Skeletal muscle satellite cell (primary cell): ENCODE results near the gene GFM2.
"Not testable (repeated sequence)": the region's sequence is repeated elsewhere in the genome, so short reads cannot be mapped to it uniquely, and the experiment has no call there.

Source experiments
- H3K27me3 ChIP-seq: 2 replicates; pipeline ENCODE4 v1.7.0; 2013; ENCODE audit warnings: low read length; ENCODE audit not compliant: control insufficient read depth, insufficient read depth
- H3K36me3 ChIP-seq: 2 replicates; pipeline ENCODE4 v1.7.0; 2013; ENCODE audit warnings: mild to moderate bottlenecking, control low read depth, low read length; ENCODE audit not compliant: insufficient read depth
- H3K4me1 ChIP-seq: 2 replicates; pipeline ENCODE4 v1.7.0; 2013; ENCODE audit warnings: low read length; ENCODE audit not compliant: control insufficient read depth, insufficient read depth
- H3K4me2 ChIP-seq: 2 replicates; pipeline ENCODE4 v1.7.0; 2013; ENCODE audit warnings: mild to moderate bottlenecking, low read length
- H3K4me3 ChIP-seq: 2 replicates; pipeline ENCODE4 v1.7.0; 2013; ENCODE audit warnings: low read length
- H3K9ac ChIP-seq: 2 replicates; pipeline ENCODE4 v1.7.0; 2013; ENCODE audit warnings: mild to moderate bottlenecking, low read depth, low read length, moderate library complexity
- H3K9me3 ChIP-seq: replicated peaks from 2 replicates; pipeline ENCODE4 v1.7.0; 2013; ENCODE audit warnings: mild to moderate bottlenecking, control low read depth, low read length

Gene GFM2

GRCh38 chr5:74767579-74767913, 629 bp upstream of the GFM2 start:
- Histone ChIP-seq H3K9me3 (no peaks in the 10 kb centered on the region), H3K4me2 (peak overlapping the region; percentile 89), H3K4me3 (peak overlapping the region; percentile 90), H3K9ac (peak overlapping the region; percentile 87), H3K36me3 (peaks cover 23% of the 10 kb centered on the region), H3K4me1 (peaks cover 35% of the 10 kb centered on the region), H3K27me3 (no peaks in the 10 kb centered on the region)

- Histone ChIP-seq H3K9me3 (no peaks in the 10 kb centered on the region), H3K27me3 (no peaks in the 10 kb centered on the region), H3K4me1 (peaks cover 40% of the 10 kb centered on the region), H3K36me3 (peaks cover 20% of the 10 kb centered on the region), H3K4me3 (peak overlapping the region; percentile 90), H3K9ac (peak overlapping the region; percentile 87), H3K4me2 (peak overlapping the region; percentile 79)
These were observed 484 bp downstream of the GFM2 start for GRCh38 chr5:74766418-74766848.

DNA sequence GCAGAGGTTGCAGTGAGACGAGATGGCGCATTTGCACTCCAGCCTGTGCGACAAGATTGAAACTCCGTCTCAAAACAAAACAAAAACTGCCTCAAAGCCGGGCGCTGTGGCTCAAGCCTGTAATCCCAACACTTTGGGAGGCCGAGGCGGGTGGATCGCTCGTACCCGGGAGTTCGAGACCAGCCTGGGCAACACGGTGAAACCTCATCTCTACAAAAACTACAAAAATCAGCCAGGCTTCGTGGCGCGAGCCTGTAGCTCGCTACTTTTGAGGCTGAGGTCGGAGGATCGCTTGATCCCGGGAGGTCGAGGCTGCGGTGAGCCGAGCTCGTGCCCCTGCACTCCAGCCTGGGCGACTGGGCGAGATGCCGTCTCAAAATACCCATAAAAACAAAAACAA, 988 bp downstream of the GFM2 start:
- no peaks in the 10 kb centered on the region for H3K27me3 ChIP-seq

DNA sequence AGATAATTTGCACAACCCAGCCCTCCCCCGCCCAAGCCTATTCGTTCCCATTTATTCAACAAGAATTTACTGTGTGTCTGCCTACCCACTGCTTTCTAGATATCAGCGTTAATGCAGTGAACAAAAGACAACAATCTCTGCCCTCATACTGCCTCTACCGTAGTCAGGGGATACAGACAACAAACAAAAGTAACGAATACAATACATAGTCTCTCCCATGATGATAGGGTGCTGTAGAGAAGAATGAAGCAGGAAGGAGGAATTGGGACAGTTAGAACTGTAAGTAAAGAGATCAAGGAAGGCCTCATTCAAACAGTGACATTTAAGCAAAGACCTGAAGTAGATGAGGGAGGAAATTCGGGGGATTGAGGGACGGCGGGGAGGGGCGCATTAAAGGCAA, 1.7 kb downstream of the GFM2 start:
- H3K4me3 ChIP-seq, result no peak overlapping the region
- no peaks in the 10 kb centered on the region for H3K27me3 ChIP-seq
- peaks cover 17% of the 10 kb centered on the region for H3K36me3 ChIP-seq
- H3K9me3 ChIP-seq, result no peaks in the 10 kb centered on the region
- no peak overlapping the region for H3K9ac ChIP-seq
- peaks cover 40% of the 10 kb centered on the region for H3K4me1 ChIP-seq
- H3K4me2 ChIP-seq, result peak overlapping the region; percentile 43

More for the DNA sequence above, 988 bp downstream of the GFM2 start:
- Histone ChIP-seq H3K4me1 (peaks cover 40% of the 10 kb centered on the region), H3K4me2 (peak overlapping the region; percentile 79), H3K9me3 (no peaks in the 10 kb centered on the region), H3K9ac (peak overlapping the region; percentile 87), H3K36me3 (peaks cover 15% of the 10 kb centered on the region), H3K4me3 (peak overlapping the region; percentile 90)

DNA sequence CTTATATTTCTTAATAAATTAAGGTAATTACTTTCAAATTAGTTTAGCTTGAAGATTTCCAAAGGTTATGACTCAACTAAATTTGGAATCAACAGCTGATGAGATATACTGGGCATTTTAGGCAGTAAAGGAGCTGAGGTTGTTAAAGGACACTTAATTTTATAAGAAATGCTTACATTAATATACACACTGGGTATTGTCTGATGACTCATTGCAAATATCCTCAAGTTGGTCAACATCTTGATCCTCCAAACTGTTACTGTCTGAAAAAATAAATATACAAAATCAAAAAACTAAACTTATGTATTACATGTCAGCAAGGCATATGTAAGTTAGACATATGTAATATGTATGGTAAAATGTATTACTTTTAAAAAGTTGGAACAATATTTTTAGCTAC, 3.4 kb downstream of the GFM2 start:
- Histone ChIP-seq H3K4me3 (no peak overlapping the region), H3K9me3 (no peaks in the 10 kb centered on the region), H3K36me3 (peaks cover 15% of the 10 kb centered on the region), H3K4me2 (peak overlapping the region; percentile 45), H3K27me3 (no peaks in the 10 kb centered on the region), H3K4me1 (peaks cover 39% of the 10 kb centered on the region), H3K9ac (no peak overlapping the region)

- Histone ChIP-seq H3K4me3 (no peak overlapping the region), H3K9ac (no peak overlapping the region), H3K27me3 (no peaks in the 10 kb centered on the region), H3K4me2 (peak overlapping the region; percentile 45), H3K36me3 (peaks cover 23% of the 10 kb centered on the region), H3K9me3 (no peaks in the 10 kb centered on the region), H3K4me1 (peaks cover 32% of the 10 kb centered on the region)
These were observed 4.3 kb downstream of the GFM2 start for GRCh38 chr5:74762599-74762998.

DNA sequence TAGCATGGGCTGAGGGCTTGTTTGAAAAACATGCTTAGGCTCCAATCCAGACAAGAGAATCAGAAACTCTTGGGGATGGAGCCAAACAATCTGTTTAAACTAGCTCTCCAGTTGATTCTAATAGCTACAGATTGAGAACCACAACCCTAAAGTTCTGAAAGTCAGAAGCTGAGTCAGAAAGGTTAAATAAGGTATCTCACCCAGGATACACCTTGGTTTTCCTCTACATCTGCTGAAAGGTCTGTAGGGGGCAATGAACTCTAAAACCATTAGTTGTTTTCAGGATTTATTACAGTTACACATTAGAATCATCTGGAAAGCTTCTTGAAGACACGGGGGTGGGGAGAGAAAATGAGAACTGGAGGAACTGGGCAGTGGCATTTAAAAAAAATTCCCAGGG, 5.7 kb downstream of the GFM2 start:
- no peak overlapping the region for H3K9ac ChIP-seq
- no peak overlapping the region for H3K4me3 ChIP-seq
- H3K4me1 ChIP-seq, result peaks cover 32% of the 10 kb centered on the region
- H3K27me3 ChIP-seq, result no peaks in the 10 kb centered on the region
- no peak overlapping the region for H3K4me2 ChIP-seq
- H3K9me3 ChIP-seq, result no peaks in the 10 kb centered on the region
- peaks cover 36% of the 10 kb centered on the region for H3K36me3 ChIP-seq

DNA sequence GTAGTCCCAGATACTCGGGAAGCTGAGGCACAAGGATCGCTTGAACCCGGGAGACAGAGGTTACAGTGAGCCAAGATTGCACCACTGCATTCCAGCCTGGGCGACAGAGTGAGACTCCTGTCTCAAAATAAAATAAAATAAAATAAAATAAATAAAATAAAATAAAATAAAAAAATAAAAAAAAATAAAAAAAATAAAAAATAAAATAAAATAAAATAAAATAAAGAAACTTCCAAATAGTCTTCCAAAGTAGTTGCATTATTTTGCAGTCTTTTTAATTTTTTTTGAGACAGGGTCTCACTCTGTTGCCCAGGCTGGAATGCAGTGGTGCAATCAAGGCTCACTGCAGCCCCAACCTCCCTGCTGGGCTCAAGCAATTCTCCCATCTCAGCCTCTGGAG, 18.2 kb downstream of the GFM2 start:
- not testable (repeated sequence) for H3K9me3 ChIP-seq, H3K9ac ChIP-seq, H3K4me3 ChIP-seq, H3K4me1 ChIP-seq, H3K27me3 ChIP-seq, H3K4me2 ChIP-seq
- peaks cover 42% of the 10 kb centered on the region for H3K36me3 ChIP-seq

DNA sequence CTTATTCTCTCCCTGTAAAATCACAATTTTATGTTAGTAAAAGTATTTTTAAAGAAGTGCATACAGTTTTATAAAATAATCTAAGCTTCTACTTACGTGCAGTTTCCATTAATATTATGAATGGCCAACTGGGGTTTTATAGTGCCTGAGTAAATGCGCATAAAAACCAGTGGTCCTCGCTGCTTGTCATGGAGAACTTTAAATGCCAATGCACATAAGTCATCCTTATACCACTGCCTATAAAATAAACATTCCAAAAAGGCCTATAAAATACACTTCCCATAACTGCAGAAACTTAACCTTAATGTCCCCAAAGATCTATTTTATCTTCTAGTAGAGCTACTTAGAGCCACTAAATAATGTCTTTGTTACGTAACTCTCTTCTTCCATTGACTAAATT, 28.5 kb downstream of the GFM2 start:
- no peaks in the 10 kb centered on the region for H3K4me1 ChIP-seq
- no peak overlapping the region for H3K9ac ChIP-seq
- no peak overlapping the region for H3K4me3 ChIP-seq
- H3K4me2 ChIP-seq, result no peak overlapping the region
- peaks cover 57% of the 10 kb centered on the region for H3K36me3 ChIP-seq
- H3K9me3 ChIP-seq, result no peaks in the 10 kb centered on the region
- H3K27me3 ChIP-seq, result no peaks in the 10 kb centered on the region

DNA sequence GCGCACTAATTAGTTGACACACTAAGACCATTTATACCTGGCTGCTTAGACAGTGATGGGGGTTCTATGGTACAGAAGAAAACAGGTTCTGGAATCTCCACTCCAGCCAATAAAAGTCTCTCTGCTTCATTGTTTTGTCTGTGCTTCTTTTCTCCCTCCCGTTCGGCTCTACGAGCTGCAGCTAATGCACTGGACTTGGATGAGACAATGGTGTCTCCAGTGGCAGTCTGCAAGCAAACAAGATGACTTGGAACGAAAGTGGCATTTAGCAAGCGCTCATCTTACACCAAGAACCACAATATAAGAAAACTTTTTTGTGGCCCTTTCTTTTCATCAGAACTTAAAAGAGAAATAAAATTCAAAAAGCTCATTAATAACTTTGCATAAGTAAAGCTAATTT, 30.2 kb downstream of the GFM2 start:
- Histone ChIP-seq H3K4me1 (no peaks in the 10 kb centered on the region), H3K9me3 (no peaks in the 10 kb centered on the region), H3K9ac (no peak overlapping the region), H3K4me2 (no peak overlapping the region), H3K4me3 (no peak overlapping the region), H3K36me3 (peaks cover 61% of the 10 kb centered on the region), H3K27me3 (no peaks in the 10 kb centered on the region)

DNA sequence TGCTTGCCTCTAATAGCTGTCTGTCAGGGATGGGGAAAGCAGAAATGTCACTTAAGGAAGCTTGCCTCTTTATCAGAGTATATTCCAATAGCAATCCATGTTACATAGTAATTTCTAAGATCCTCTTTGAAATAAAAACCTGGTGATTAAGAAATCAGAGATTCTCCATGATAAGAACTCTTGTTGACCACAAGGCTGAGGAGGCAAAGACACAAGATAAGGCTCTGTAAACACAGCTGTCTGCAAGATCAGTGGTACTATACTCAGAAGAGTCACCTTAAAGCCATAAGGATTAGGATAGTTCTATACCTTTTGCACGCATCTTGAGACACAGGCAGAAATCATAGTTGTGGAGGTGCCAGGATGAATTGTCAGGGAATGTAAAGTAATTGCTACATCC, 41.6 kb downstream of the GFM2 start:
- H3K4me3 ChIP-seq, result no peak overlapping the region
- H3K36me3 ChIP-seq, result peaks cover 75% of the 10 kb centered on the region
- no peaks in the 10 kb centered on the region for H3K27me3 ChIP-seq
- no peaks in the 10 kb centered on the region for H3K4me1 ChIP-seq
- H3K9ac ChIP-seq, result no peak overlapping the region
- no peaks in the 10 kb centered on the region for H3K9me3 ChIP-seq
- no peak overlapping the region for H3K4me2 ChIP-seq

DNA sequence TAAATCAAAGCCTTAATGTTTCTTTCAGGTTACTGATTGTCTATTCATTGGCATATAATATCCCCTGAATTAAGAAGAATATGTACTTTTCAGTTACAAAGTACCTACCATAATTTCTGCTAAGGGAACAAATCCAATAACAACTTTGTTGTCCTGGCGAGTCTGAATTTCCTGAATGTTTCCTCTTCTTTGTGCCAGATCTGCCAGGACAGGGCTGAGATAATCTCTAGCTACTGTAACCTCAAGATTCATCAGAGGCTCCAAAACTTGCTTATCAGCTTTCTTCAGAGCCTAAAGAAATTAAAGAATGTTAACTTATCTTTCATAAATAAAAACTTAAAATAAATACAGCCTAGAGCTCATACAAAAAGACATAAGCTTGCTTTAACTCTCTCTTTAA, 44.6 kb downstream of the GFM2 start:
- Histone ChIP-seq H3K4me3 (no peak overlapping the region), H3K9me3 (no peaks in the 10 kb centered on the region), H3K4me1 (no peaks in the 10 kb centered on the region), H3K27me3 (no peaks in the 10 kb centered on the region), H3K9ac (no peak overlapping the region), H3K4me2 (no peak overlapping the region), H3K36me3 (peaks cover 67% of the 10 kb centered on the region)
